NCI-H524 treated with DMSO at 0.1 percent for 48 hours (cell line): Measurements from ENCODE around the gene DSTN.

Experiments
- DNase-seq: peaks from one replicate; lab custom pipeline; 2025; lab: John Stamatoyannopoulos, UW

The DSTN gene

DNA sequence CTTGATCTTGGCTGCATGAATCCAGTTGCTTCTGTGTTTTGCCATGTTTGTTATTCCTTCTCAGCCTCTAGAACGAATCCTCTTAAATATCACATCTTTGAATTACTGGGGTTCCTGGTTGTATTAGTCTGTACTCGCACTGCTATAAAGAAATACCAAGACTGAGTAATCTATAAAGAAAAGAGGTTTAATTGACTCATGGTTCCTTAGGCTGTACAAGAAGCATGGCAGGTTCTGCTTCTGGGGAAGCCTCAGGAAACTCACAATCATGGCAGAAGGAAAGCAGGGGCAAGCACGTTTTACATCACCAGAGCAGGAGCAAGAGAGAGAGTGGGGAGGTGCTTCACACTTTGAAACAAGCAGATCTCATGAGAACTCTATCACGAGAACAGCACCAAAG, 20.7 kb upstream of the DSTN start:
- DNase-seq: no peak

DNA sequence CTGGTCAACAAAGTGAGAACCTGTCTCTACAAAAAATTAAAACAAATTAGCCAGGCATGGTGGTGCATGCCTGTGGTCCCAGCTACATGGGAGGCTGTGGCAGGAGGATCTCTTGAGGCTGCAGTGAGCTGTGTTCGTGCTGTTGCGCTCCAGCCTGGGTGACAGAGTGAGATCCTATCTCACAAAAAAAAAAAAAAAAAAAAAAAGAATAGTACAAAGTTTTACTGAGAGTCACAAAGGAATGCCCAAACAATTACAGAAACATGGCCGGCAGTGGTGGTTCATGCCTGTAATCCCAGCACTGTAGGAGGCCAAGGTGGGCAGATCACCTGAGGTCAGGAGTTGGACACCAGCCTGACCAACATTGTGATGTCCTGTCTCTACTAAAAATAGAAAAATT, 14.8 kb upstream of the DSTN start:
- no peak for DNase-seq

DNA sequence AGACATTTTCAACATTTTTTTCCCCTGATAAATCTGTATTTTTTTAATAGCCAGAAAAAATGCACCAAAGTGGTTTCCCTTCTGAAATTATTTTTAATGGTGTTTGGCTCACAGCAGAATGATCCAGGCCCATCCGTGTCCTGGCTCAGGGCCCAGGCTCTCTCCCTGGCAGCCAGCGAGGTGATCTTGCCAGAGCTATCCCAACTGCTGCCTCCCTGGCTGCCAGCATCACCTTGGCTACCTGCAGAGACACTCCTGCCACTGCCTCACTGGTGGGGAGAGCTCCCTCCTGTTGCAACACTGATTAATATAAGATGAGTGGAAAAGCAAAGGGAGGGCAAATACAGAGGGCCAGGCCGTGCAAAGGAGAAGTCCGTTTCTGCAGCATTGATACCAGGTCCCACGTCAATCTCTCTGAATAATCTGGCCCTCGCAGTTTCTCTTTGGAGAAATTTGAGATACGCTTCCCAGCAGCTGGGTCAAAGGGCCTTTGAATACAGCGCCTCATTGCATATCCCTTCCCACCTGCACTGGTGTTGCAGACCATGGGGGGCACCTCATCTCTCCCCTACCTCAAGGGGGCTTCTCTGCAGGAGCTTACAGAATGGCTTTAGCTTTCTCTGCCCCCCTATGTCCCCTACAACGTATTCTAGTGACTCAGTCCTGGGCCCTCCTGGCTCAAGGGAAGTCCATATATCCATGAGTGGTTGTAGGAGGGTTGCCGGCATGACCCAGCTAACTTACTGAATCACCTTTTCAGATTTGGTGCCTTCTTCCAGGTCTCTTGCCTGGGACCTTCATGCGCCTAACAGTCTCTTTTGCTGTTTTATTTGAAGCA, 12.8 kb upstream of the DSTN start:
- no peak for DNase-seq

DNA sequence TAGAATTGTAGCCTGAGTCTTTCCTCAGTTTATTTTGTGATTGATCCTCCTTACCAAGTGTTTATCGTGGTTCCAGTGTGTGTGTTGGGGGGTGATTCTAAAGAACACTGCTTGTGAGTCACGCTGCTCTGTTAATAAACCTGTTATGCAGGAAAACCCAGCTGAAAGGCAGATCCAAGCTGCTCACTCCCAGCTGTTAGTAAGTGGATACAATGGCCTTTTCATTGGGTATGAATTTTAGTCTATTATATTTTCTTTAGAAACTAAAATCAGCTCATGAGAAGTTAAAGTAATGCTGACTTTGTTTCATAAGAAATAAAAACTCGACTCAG, 12.2 kb upstream of the DSTN start:
- no peak for DNase-seq

DNA sequence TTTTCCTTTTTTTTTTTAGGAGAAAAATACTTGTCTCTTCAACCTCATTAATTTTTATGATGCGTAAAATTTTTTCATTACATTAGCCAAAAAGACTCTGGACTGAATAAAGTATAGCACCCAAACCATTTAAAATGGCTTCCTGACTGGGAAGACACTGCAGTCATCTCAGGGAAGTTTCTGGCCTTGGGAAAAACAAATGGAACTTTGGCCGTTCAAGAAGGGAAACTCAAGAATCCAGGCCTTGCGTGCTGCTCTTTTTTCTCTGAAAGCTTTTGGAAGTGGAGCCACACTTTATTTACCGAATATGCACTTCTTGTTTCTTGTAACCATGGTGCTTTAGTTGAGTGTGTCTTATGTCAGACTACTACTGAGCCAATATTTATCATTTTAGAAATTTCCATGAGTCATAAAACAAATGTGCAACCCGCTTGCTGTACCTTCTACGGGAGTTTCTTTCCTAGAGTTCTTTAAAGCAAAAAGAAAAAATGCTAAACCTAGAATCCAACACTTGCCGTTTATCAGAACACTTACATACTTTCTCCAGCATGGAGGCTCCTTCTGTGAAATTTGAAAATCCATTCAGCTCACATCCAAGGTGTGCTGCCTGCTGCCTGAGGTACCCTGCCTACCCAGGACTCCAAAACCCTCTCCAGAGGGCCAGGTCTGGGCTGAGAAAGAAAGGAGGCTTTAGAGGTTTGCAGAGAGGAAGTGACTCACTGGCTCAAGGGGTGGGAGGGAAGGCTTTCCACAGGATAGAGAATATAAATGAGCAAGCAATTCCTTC, 11.5 kb upstream of the DSTN start:
- DNase-seq: no peak

DNA sequence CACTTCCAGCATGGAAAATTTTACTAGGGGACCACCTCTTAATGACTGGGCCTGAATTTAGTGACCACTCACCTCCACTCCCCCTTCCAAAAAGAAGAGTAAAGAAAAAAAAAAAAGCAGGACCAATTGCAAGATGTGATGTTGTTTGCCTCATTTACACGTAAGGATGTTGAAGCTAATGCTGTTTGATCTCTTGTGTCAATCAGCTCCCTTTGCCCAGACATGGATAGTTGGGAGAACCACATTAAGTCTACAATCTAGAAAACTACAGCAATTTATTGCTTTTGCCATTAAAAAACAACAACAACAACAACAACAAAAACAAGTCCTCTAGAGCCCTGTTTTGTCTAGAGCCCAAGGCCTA, 11.0 kb upstream of the DSTN start:
- DNase-seq: no peak

DNA sequence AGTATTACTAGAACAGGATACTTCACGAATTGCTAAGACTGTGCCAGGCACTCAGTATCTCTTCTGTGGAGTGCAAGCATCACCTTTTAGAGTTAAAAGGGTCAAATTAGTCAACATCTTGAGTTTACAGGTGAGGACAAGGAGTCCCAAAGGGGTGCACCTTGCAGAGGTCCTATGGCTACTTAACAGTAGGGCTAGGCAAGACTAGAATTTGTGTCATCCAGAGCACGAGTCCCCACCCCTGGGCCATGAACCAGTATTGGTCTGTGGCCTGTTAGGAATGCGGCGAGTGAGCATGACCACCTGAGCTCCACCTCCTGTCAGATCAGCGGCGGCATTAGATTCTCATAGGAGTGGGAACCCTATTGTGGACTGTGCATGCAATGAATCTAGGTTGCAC, 10.5 kb upstream of the DSTN start:
- DNase-seq: no peak

DNA sequence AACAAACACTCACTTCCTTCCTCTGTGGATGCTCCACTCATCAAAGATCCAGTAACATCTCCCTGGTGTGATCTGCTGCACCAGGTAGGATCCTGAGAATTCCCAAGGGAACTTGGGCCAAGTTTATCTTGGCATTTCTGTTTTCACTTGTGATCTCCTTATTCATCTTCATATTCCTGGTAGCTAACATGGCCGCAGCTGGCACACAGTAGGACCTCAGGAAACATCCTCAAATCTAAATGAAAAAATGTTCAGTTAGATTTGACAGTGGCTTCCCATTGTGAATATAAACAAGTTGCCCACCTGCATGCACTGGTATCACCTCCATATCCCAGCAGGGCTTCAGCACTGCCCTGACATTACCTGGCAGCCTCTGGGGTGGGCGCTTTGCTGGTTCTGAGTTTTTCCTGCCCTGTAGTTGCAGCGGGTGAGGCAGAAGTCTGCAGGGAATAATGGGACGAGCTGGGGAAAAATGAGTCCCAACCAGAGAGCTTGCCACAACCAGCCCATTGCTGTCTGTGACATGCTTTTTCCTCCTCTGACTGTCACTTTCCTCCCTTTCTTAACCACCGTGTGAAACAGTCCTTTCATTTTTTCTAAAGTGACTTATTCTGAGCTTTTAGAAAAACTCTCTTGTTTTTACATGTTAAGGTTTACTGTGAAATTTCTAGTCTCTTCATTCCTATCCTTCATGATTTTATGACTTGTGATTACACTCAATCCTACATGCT, 9.4 kb upstream of the DSTN start:
- DNase-seq: no peak

DNA sequence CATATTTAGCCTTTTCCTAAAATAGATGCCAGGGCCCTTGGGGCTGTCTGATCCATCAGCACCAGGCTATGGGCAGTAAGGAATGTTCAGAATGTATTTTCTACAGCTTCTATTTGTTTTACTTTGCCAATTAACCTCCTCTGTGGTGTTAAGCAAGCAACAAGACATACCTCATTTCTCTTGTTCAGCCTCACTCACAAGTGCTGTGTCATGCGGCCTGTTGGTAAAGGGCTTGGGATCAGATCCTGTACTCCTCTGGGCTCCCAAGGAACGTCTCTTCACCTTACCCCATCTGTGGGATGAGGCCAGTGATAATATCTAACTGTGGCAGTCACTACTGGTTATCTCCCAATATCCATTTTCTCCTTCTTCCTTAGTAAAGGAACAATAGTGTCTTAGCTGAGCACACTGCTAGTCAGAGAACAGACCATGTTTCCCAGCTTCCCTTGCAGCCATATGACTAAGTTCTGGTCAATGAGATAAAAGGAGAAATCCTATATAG, 7.0 kb upstream of the DSTN start:
- no peak for DNase-seq

DNA sequence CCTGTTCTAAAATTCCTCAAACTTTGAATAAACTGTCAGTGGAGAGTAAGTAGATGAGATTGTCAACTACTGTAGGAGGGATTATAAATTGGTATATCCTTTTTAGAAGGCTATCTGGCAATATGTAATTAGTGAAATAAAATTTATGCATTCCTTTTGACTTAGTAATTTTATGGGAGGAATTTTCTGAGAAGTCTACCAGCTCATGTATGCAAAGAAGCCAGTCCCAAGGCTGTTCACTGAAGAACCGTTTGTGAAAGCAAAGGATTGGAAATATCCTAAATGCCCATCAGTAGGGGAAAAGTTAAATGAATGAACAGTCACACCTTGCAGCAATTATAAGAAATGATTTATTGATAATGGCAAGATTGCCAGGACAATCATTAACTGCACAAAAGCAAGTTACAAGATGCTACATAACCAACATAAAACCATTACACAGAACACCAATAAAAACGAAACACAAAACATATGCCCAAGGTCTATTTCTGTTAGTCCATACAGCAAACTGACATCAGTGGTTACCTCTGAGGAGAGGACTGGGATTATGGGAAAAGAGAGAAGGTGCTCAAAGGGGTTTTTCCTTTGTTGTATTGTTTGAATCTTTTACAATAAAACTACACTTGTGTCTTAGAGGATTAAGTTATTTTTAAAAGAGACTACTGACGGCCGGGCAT, 4.6 kb upstream of the DSTN start:
- DNase-seq: no peak

DNA sequence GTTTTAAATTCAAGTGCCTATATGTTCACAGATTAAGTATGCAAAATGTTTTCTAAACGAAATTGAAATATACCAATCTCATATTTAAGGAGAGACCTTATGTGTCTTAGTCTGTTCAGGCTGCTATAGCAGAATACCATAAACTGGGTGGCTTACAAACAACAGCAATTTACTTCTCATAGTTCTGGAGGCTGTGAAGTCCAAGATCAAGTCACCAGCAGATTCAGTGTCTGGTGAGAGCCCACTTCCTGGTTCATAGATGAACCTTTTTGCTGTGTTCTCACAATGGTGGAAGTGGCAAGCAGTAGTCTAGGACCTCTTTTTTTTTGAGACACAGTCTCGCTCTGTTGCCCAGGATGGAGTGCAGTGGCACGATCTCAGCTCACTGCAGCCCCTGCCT, 3.5 kb upstream of the DSTN start:
- no peak for DNase-seq

DNA sequence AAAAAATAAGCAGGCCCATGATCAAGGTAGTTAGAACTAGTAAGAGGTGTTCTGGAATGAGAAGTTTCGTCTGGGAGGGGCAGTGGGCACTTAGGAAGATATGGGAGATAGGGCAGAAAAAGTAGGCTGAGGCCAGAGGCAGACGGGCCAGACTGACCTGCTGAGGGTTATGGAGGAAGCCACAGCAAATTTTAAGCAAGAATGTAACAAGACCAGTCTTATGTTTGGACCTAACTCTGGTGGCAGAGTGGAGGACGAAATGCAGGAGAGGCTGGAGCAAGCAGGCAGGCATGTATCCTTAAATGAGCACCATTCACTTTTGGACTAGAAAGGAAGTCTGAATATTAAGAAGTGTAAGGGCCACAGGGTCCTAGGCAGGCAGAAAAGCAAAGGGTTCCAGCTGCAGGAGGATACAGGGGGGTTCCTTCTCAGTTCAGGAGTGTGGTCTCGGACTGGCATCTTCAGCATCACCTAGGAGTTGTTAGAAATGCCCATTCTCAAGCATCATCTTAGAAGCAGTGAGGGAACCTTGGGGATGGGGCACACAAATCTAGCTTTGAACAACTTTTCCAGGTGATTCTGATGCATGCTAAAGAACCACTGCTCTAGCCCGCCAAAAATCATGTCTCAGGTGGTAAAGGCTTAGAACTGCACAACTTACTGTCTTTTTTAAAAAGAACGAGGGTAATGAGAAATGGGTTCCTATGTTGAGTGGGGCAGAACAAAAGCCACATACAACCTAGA, 1.7 kb upstream of the DSTN start:
- DNase-seq: no peak

DNA sequence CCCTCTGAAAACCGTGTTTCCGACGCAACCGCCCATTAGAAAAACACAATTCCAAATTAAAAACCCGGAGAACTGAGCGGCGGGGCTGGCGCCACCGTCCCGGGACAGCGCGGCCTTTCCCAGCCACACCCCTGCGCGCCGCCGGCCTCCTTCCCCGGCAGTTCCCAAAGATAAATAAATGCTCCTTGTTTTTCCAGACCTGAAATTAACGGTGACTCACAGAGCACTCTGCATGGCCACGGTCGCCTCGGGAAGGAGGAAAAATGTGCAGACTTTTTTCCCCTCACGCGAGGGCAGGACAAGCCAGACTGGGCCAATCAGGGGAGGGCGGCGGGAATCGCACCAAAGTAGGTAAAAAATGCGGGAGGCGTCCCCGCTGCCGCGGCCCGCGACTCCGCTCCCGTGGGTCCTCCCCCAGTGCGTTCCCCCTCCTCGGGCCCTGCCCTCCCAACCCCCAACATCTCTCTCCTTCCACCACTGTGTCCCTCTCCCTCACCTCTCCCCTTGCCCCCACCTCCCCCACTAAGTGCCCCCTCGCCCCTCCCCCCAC, 828 bp upstream of the DSTN start:
- no peak for DNase-seq

DNA sequence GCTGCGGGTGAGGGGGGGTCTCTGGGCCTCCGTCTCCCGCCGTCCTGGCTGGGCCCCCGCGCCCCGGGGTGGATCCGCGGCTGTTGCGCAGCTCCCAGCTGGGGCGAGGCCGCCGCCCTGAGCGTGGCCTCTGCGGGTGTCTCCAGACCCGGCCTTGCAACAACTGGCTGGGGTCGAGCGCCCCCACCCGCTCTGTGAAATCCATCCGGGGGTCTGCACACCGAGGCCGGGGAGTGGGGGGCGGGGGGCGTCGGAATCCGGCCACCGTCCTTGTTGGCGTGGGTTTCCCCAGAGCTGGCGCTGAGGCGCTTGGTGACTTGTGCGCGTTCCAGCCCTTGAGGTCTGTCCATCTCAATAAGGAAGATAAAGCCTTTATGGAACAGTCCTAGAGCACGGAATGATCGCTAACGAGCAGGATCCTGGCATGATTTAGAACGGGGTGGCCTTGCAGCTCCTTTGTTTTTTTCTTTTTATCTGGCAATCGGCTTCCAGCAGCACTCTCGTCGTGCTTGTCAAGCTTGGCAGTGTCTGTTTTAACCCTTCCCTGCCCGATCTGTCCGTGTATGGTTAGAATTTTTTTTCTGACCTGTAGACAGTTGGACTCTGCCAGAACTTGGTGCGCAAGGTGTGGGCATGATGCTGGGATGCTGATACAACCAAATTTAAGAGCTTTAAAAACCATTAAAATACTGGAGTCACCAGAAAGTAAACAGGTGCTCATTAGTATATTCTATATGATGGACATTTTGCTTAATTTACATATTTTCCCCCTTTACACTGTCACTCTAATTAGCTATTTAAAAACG, 675 bp downstream of the DSTN start:
- DNase-seq: no peak

DNA sequence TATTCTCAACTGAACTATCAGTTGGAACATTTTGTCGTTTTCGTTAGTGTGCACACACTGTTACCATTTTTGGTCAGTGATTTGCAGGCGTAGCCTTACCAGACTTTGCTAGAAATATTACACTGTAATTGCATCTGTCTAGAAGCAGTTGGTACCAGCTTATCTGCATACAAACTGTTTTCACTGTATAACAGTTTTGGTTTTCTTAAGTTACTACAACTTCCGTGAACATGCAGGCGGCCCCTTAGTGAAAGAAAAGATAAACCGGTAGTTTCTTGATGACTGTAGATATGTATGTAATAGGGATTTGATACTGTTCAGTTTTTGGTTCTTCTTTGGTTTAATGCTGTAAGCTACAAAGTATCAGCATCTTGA, 1.3 kb downstream of the DSTN start:
- DNase-seq: no peak

DNA sequence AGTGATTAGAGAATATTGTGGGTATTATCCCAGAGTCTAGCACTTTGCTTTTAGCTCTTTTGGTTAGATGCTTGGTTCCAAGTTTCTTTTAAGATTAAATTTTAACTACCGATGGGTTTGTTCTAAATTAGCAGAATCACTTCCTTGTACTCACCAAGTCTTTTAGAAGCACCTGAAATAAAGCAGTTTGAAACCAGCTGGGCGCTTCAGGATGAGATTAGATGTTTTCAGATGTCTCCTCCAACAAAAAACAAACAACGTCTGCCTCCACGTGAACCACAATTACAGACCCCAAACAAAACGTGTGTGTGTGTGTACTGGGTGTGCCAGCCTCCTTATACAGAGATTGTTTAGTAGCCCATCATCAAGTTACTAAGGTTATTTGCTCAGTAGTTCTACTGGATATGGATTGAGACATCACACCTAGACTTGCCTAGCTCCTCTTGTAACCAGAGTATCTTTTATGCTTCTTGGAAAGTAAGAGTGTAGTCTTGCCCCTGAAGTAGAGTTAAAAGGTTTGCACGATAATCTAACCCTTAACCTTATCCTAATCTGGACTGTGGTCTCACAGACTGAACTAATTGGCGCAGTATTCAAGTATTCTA, 2.3 kb downstream of the DSTN start:
- DNase-seq: no peak

DNA sequence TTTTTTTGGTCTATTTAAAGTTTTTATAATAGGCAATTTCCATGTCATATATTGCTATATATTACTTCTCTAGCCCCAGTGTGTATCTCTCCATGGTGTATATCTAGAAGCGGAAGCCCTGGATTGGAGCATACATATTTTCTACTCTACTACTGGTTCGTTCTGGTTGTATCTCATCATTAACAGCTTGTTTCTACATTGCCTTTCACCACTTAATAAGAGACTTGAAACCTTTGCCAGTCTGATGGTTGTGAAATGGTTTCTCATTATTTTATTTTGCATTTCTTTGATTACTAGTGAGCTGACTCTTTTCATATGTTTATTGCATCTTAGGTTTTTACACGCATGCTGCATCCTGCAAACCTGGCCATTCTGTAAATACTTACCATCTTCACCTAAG, 3.6 kb downstream of the DSTN start:
- DNase-seq: no peak

DNA sequence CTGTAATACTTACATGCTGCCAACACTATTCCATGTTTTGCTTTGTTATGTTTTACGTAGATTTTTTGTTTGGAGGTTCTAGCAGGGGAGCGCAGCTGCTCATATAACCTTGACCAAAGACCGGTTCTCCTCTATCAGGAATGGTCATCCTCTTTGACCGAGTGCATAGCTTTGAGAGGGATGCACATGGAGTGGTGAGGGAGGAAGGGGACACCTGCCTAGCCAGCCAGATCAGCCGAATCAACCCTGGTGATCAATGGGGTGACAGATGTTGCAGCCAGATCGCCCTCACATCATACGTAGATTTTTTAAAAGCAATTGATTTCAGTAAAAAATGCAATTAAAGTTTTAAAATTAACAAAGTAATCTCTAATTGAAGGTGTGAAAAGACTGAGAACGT, 6.3 kb downstream of the DSTN start:
- DNase-seq: no peak

DNA sequence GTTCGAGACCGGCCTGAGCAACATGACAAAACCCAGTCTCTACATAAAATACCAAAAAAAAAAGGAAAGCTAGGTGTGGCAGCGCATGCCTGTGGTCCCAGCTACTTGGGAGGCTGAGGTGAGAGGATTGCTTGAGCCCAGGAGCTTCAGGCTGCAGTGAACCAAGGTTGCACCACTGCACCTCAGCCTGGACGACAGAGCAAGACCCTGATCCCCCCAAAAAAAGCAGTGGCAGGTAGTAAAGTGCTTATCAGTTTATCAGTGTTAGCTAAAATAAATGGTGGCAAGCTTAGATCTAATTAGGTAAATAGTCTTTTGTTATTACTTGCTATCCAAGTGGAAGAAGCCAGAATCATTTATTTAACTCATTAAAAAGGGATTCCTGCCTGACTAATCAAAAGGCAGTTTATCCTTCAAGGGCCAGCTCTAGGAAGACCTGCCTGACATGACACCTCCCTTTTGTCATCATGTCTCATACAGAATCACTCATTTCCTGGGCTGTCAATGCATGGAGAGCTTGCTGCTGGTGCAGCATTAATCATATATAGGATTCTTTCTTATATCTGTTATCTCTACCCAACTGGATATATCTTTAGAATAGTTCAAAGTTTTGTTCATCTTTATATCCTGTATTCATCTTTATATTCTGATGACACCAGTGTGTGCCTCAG, 9.6 kb downstream of the DSTN start:
- DNase-seq: no peak

DNA sequence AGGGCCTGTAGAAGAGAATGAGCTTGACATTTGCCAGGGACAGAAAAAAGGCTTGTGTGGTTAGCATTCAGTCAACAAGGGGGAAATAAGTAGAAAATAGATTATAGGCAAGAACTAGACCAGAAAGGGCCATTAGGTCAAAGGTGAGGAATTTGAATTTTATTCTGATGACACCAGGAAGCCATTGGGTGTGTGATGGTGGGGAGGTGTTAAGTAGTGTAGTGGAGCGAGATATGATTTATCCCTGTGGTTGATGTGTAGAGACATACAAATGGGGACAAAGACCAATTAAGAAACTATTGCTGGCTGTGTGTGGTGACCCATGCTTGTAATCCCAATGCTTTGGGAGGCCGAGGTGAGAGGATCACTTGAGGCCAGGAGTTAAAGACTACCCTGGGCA, 11.0 kb downstream of the DSTN start:
- DNase-seq: no peak
